GM12878 (cell line): Measurements from ENCODE around the gene ZCCHC24. TPM values are rescaled to one million over a fixed set of nuclear protein-coding genes. Genes with fewer than 3 reads are reported as not detected.

Experiments used
- ATAC-seq: fragments of 200-7000 bp; cut with Tn5 transposase; 3 replicates; pipeline ENCODE4 v1.9.1; 2020; ENCODE audit warnings: mild to moderate bottlenecking, moderate library complexity
- BruUV-seq: library from RNA; stranded (reverse); fragments of 400-500 nt; replicated peaks from 2 replicates; lab custom pipeline; 2021; lab: Mats Ljungman, UMichigan
- CTCF ChIA-PET: fragments of 300-600 bp; sonication (Branson Sonifier 250); formaldehyde crosslinking; extraction: SDS; loops from one replicate; lab custom pipeline; 2021; ENCODE audit warnings: inconsistent platforms; lab: Yijun Ruan, JAX
- POLR2A ChIA-PET: fragments of 350-600 bp; formaldehyde crosslinking; extraction: SDS; loops from one replicate; lab custom pipeline; 2021; ENCODE audit warnings: inconsistent platforms; lab: Charles Lee
- RAD21 ChIA-PET: fragments of 300-600 bp; sonication (Branson Sonifier 250); formaldehyde crosslinking; loops from one replicate; lab custom pipeline; 2023; ENCODE audit warnings: antibody characterized with exemption; ENCODE audit not compliant: unreplicated experiment; lab: Charles Lee
- SMC1A ChIA-PET: fragments of 300-600 bp; sonication (Branson Sonifier 250); formaldehyde crosslinking; loops from one replicate; lab custom pipeline; 2023; ENCODE audit not compliant: unreplicated experiment, uncharacterized antibody; lab: Charles Lee
- DNase-seq: peaks from one replicate; pipeline ENCODE4 v3.0.0-alpha.2; 2011; ENCODE audit warnings: low read depth, low spot score
- FAIRE-seq: peaks from 3 replicates; lab custom pipeline; 2011; peaks lifted over from hg19 to GRCh38; lab: Jason Lieb, UNC
- H2AFZ ChIP-seq: 2 replicates; pipeline ENCODE4 v1.6.0; 2011; ENCODE audit warnings: low read depth, low read length, control low read depth; ENCODE audit not compliant: control insufficient read depth
- H3K27ac ChIP-seq: 2 replicates; pipeline ENCODE4 v1.5.1; 2011; ENCODE audit warnings: control low read depth; ENCODE audit not compliant: control insufficient read depth, insufficient read depth
- H3K27me3 ChIP-seq, 2 experiments: replicated peaks in 1 of 2; 2 replicates each; pipeline versions ENCODE4 v1.6.0 to v1.6.1; 2011; ENCODE audit warnings: low read length in 1 of 2; ENCODE audit not compliant: control insufficient read depth in 2 of 2, insufficient read depth in 2 of 2
- H3K36me3 ChIP-seq, 2 experiments: 2 replicates each; pipeline ENCODE4 v1.5.1; 2011; ENCODE audit warnings: low read length in 1 of 2; ENCODE audit not compliant: control insufficient read depth in 2 of 2, insufficient read depth in 2 of 2
- H3K4me1 ChIP-seq: 2 replicates; pipeline ENCODE4 v1.6.1; 2011; ENCODE audit warnings: mild to moderate bottlenecking, low read length, moderate library complexity, mixed read lengths; ENCODE audit not compliant: control insufficient read depth, insufficient read depth
- H3K4me2 ChIP-seq: 2 replicates; pipeline ENCODE4 v1.6.0; 2011; ENCODE audit warnings: control low read depth; ENCODE audit not compliant: control insufficient read depth, insufficient read depth
- H3K4me3 ChIP-seq: fragments of 200-600 bp; sonication (generic); 2 replicates; pipeline ENCODE4 v1.5.1; 2016
- H3K79me2 ChIP-seq: 2 replicates; pipeline ENCODE4 v1.6.0; 2011; ENCODE audit warnings: low read length; ENCODE audit not compliant: control insufficient read depth, insufficient read depth
- H3K9ac ChIP-seq: 2 replicates; pipeline ENCODE4 v1.8.0; 2011; ENCODE audit warnings: low read length, control low read depth, mixed read lengths; ENCODE audit not compliant: control insufficient read depth, insufficient read depth
- H3K9me3 ChIP-seq: replicated peaks from 3 replicates; pipeline ENCODE4 v1.5.1; 2011; ENCODE audit warnings: mild to moderate bottlenecking, low read length; ENCODE audit not compliant: control insufficient read depth, insufficient read depth
- H4K20me1 ChIP-seq: 2 replicates; pipeline ENCODE4 v1.6.0; 2011; ENCODE audit not compliant: control insufficient read depth, insufficient read depth
- BACH1 ChIP-seq: fragments of 450-650 bp; IDR thresholded peaks from 2 replicates; pipeline ENCODE4 v1.6.1; 2017; ENCODE audit warnings: mild to moderate bottlenecking, borderline replicate concordance
- CBFB ChIP-seq: IDR thresholded peaks from 2 replicates; pipeline ENCODE4 v1.6.1; 2016; ENCODE audit warnings: antibody characterized with exemption, low read depth
- CHD4 ChIP-seq: fragments of 200-600 bp; sonication (generic); IDR thresholded peaks from 2 replicates; pipeline ENCODE4 v1.6.1; 2016; ENCODE audit warnings: mild to moderate bottlenecking
- DPF2 ChIP-seq: fragments of 450-650 bp; IDR thresholded peaks from 2 replicates; pipeline ENCODE4 v1.6.1; 2017; ENCODE audit warnings: mild to moderate bottlenecking
- KDM1A ChIP-seq: fragments of 200-600 bp; sonication (generic); IDR thresholded peaks from 2 replicates; pipeline ENCODE4 v1.6.1; 2016; ENCODE audit warnings: borderline replicate concordance
- MEF2A ChIP-seq: IDR thresholded peaks from 2 replicates; pipeline ENCODE4 v1.6.1; 2011; ENCODE audit warnings: low read depth, mild to moderate bottlenecking, low read length, moderate library complexity; ENCODE audit not compliant: insufficient read depth
- MYC ChIP-seq: IDR thresholded peaks from 2 replicates; pipeline ENCODE4 v1.6.1; 2011; ENCODE audit warnings: mild to moderate bottlenecking, low read length, moderate library complexity, inconsistent platforms; ENCODE audit not compliant: insufficient read depth, insufficient replicate concordance, insufficient read length, severe bottlenecking
- NBN ChIP-seq: fragments of 450-650 bp; IDR thresholded peaks from 2 replicates; pipeline ENCODE4 v1.6.1; 2016
- NFXL1 ChIP-seq: fragments of 450-650 bp; IDR thresholded peaks from 2 replicates; pipeline ENCODE4 v1.6.1; 2017; ENCODE audit warnings: antibody characterized with exemption, mild to moderate bottlenecking, borderline replicate concordance
- NFYA ChIP-seq: IDR thresholded peaks from 2 replicates; pipeline ENCODE4 v1.6.1; 2011; ENCODE audit warnings: low read depth, mild to moderate bottlenecking, low read length, improper control_type of control experiment, borderline replicate concordance
- RB1 ChIP-seq: fragments of 450-650 bp; formaldehyde crosslinking; IDR thresholded peaks from 2 replicates; pipeline ENCODE4 v1.6.1; 2017; ENCODE audit warnings: mild to moderate bottlenecking, borderline replicate concordance
- SIN3A ChIP-seq: IDR thresholded peaks from 2 replicates; pipeline ENCODE4 v1.6.1; 2012; ENCODE audit warnings: low read depth, low read length, improper control_type of control experiment
- TCF12 ChIP-seq: IDR thresholded peaks from 2 replicates; pipeline ENCODE4 v1.6.1; 2011; ENCODE audit warnings: low read depth, mild to moderate bottlenecking, low read length
- WGBS: methylation state at CpG from one replicate; pipeline ENCODE4 v1.1.6; 2016; ENCODE audit warnings: low lambda C conversion rate; ENCODE audit not compliant: insufficient replicate concordance, insufficient coverage; ENCODE audit errors: missing lambda C conversion rate; 5-methylcytosine and 5-hydroxymethylcytosine counted together
- in situ Hi-C: fragments of 300-500 bp; cut with MboI; formaldehyde crosslinking; loops from 9 replicates; pipeline ENCODE4 v1.14.3; 2018; ENCODE audit warnings: mixed read lengths
- intact Hi-C: fragments of 100-400 bp; cut with micrococcal nuclease; formaldehyde crosslinking; loops from one replicate; pipeline ENCODE4 v1.14.2; 2022; ENCODE audit not compliant: unreplicated experiment
- polyA plus RNA-seq, 11 experiments: library from polyadenylated mRNA; depleted of rRNA in 4 of 11; unstranded in 6 of 11; stranded (reverse) in 5 of 11; fragments of >200 nt; fragmentation: Nextera tagmentation in 4 of 11; fragmentation: Illumina TruSeq in 1 of 11; extraction: Ambion mirVana in 4 of 11; extraction: Trizol in 1 of 11; gene quantifications; 1 replicate in 1 of 11; 2 replicates in 10 of 11; pipeline versions ENCODE4 v1.2.1 to v1.2.3, GENCODE V29; 2011 to 2016; ENCODE audit warnings: inconsistent platforms in 2 of 11, missing spikeins in 2 of 11, low read depth in 1 of 11
- total RNA-seq, 4 experiments: library from RNA; depleted of rRNA in 3 of 4; stranded (reverse); fragments of >200 nt in 3 of 4; fragmentation: Illumina TruSeq in 1 of 4; extraction: Trizol in 1 of 4; gene quantifications; 2 replicates each; pipeline versions ENCODE4 v1.2.1 to v1.2.3, GENCODE V29; 2013 to 2021
- TF ChIP-seq, protein P1 (sequence below): fragments of 150-350 bp; IDR thresholded peaks from 2 replicates; pipeline ENCODE4 v1.6.1; 2014; ENCODE audit warnings: mild to moderate bottlenecking, low read depth, low read length
- TF ChIP-seq, protein P2 (sequence below): fragments of 450-650 bp; formaldehyde crosslinking; IDR thresholded peaks from 2 replicates; pipeline ENCODE4 v1.4.0; 2020; ENCODE audit warnings: mild to moderate bottlenecking, moderate library complexity
- TF ChIP-seq, protein P3 (sequence below): IDR thresholded peaks from 2 replicates; pipeline ENCODE4 v1.6.1; 2012; ENCODE audit warnings: low read length, inconsistent platforms

Gene ZCCHC24
- total and polyA plus RNA-seq, 10 of the 15 experiments (the other 5 are each of a cell fraction or from before 2014, with no cell fraction given): 0.02 to 0.62 (median 0.04) TPM; not detected in 4

DNA sequence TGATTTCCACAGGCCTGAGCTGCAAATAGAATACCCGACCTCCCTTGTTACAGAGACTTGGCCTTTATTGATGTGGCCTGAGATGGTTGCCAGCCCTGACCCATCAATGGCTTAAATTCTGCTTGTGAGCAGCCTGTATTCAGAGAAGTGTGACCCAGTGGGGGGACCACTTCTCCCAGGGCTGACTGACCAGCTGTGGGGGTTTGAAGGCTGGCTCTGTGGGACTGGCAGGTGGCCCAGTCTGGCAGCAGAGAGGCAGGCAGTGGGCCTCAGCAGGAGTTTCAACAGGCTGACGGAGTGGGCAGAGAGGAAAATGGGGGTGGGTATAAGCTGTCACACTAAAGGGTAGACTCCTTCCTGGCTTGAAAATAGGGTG is 110.3 kb downstream of the ZCCHC24 start:
- Histone ChIP-seq H2AFZ (no peak overlapping the region), H3K4me3 (no peak overlapping the region), H3K4me2 (no peak overlapping the region), H3K27ac (no peak overlapping the region), H3K9me3 (no peaks in the 10 kb centered on the region; the same call in 2 of the 3 replicates), H3K4me1 (peaks cover 11% of the 10 kb centered on the region), H4K20me1 (no peaks in the 10 kb centered on the region), H3K9ac (no peak overlapping the region), H3K27me3 (no peaks in the 10 kb centered on the region), H3K36me3 (no peaks in the 10 kb centered on the region), H3K79me2 (no peaks in the 10 kb centered on the region)
- in situ Hi-C loops (no loop called here), intact Hi-C loops (no loop called here)
- FAIRE-seq (no peak), DNase-seq (no peak), ATAC-seq (no peak)
- SMC1A ChIA-PET: interaction anchor here (0.9 to 2.5 kb wide), 5 partner anchors 10 to 19 kb away, joined by 3 to 16 read pairs (median 5); no protein-coding TSS in a partner anchor
- POLR2A ChIA-PET: interaction anchor here (1.7 to 2.7 kb wide), 3 partner anchors 10 to 49 kb away, joined by 7 to 15 read pairs (median 7); partner anchors contain the start of gene PPIF
- no TSS peak for BruUV-seq
- WGBS: 55% methylated on average over 2 of the region's 2 CpGs
- TF ChIP-seq, protein P1, sequence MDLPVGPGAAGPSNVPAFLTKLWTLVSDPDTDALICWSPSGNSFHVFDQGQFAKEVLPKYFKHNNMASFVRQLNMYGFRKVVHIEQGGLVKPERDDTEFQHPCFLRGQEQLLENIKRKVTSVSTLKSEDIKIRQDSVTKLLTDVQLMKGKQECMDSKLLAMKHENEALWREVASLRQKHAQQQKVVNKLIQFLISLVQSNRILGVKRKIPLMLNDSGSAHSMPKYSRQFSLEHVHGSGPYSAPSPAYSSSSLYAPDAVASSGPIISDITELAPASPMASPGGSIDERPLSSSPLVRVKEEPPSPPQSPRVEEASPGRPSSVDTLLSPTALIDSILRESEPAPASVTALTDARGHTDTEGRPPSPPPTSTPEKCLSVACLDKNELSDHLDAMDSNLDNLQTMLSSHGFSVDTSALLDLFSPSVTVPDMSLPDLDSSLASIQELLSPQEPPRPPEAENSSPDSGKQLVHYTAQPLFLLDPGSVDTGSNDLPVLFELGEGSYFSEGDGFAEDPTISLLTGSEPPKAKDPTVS: no peak
- TF ChIP-seq, protein P2, sequence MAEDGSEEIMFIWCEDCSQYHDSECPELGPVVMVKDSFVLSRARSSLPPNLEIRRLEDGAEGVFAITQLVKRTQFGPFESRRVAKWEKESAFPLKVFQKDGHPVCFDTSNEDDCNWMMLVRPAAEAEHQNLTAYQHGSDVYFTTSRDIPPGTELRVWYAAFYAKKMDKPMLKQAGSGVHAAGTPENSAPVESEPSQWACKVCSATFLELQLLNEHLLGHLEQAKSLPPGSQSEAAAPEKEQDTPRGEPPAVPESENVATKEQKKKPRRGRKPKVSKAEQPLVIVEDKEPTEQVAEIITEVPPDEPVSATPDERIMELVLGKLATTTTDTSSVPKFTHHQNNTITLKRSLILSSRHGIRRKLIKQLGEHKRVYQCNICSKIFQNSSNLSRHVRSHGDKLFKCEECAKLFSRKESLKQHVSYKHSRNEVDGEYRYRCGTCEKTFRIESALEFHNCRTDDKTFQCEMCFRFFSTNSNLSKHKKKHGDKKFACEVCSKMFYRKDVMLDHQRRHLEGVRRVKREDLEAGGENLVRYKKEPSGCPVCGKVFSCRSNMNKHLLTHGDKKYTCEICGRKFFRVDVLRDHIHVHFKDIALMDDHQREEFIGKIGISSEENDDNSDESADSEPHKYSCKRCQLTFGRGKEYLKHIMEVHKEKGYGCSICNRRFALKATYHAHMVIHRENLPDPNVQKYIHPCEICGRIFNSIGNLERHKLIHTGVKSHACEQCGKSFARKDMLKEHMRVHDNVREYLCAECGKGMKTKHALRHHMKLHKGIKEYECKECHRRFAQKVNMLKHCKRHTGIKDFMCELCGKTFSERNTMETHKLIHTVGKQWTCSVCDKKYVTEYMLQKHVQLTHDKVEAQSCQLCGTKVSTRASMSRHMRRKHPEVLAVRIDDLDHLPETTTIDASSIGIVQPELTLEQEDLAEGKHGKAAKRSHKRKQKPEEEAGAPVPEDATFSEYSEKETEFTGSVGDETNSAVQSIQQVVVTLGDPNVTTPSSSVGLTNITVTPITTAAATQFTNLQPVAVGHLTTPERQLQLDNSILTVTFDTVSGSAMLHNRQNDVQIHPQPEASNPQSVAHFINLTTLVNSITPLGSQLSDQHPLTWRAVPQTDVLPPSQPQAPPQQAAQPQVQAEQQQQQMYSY (CRISPR knock-in tag): no peak
- no peak for TF ChIP-seq CHD4
- TF ChIP-seq DPF2: no peak
- no peak for TF ChIP-seq MEF2A
- TF ChIP-seq RB1: no peak
- TF ChIP-seq, protein P3, sequence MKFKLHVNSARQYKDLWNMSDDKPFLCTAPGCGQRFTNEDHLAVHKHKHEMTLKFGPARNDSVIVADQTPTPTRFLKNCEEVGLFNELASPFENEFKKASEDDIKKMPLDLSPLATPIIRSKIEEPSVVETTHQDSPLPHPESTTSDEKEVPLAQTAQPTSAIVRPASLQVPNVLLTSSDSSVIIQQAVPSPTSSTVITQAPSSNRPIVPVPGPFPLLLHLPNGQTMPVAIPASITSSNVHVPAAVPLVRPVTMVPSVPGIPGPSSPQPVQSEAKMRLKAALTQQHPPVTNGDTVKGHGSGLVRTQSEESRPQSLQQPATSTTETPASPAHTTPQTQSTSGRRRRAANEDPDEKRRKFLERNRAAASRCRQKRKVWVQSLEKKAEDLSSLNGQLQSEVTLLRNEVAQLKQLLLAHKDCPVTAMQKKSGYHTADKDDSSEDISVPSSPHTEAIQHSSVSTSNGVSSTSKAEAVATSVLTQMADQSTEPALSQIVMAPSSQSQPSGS: no peak
- no peak for TF ChIP-seq TCF12
- no peak for TF ChIP-seq NFXL1
- TF ChIP-seq NBN: no peak
- no peak for TF ChIP-seq KDM1A
- TF ChIP-seq SIN3A: no peak
- TF ChIP-seq NFYA: no peak
- TF ChIP-seq BACH1: no peak
- TF ChIP-seq CBFB: no peak
- no peak for TF ChIP-seq MYC
- RAD21 ChIA-PET: interaction anchor here (0.6 to 1.1 kb wide), 3 partner anchors 11 to 18 kb away, joined by 3 read pairs; no protein-coding TSS in a partner anchor
- CTCF ChIA-PET: interaction anchor here (1.1 to 2.9 kb wide), 5 partner anchors 11 to 48 kb away, joined by 3 to 27 read pairs (median 5); partner anchors contain the start of gene PPIF
